HepG2 (cell line): Measurements from ENCODE around the gene SGCE. TPM values are rescaled to one million over a fixed set of nuclear protein-coding genes. Genes with fewer than 3 reads are reported as not detected.

Source experiments
- ATAC-seq: fragments of 200-7000 bp; cut with Tn5 transposase; 3 replicates; pipeline ENCODE4 v1.9.1; 2020; ENCODE audit warnings: mild to moderate bottlenecking, moderate library complexity
- BruUV-seq: library from RNA; stranded (reverse); fragments of 400-500 nt; replicated peaks from 2 replicates; lab custom pipeline; 2021; lab: Mats Ljungman, UMichigan
- CTCF ChIA-PET: fragments of 300-600 bp; formaldehyde crosslinking; extraction: SDS; loops from one replicate; lab custom pipeline; 2021; ENCODE audit warnings: low total read pairs, inconsistent platforms, low intra/inter-chr PET ratio; lab: Yijun Ruan, JAX
- POLR2A ChIA-PET: fragments of 350-600 bp; sonication (Branson Sonifier 250); formaldehyde crosslinking; loops from one replicate; lab custom pipeline; 2020; ENCODE audit warnings: antibody characterized with exemption, inconsistent platforms; lab: Yijun Ruan, JAX
- DNase-seq: peaks from one replicate; pipeline ENCODE4 v3.0.0-alpha.2; 2015; ENCODE audit warnings: low spot score
- FAIRE-seq: peaks from 3 replicates; lab custom pipeline; 2011; peaks lifted over from hg19 to GRCh38; lab: Jason Lieb, UNC
- H2AFZ ChIP-seq: one replicate; pipeline ENCODE4 v1.6.1; 2011; ENCODE audit warnings: low read length, inconsistent platforms
- H3K27ac ChIP-seq: fragments of 300-600 bp; 3 replicates; pipeline ENCODE4 v1.8.0; 2011; ENCODE audit warnings: mixed run types, mild to moderate bottlenecking, mixed read lengths, low read length, inconsistent platforms; ENCODE audit not compliant: insufficient read depth; ENCODE audit errors: extremely low read length
- H3K27me3 ChIP-seq, 2 experiments: fragments of 200-600 bp in 1 of 2; 2 replicates in 1 of 2; 3 replicates in 1 of 2; pipeline versions ENCODE4 v1.6.0 to v1.8.0; 2011; ENCODE audit warnings: low read length in 2 of 2, mild to moderate bottlenecking in 2 of 2, moderate library complexity in 2 of 2, inconsistent platforms in 1 of 2; ENCODE audit not compliant: insufficient read depth in 2 of 2, control insufficient read depth in 1 of 2
- H3K36me3 ChIP-seq, 2 experiments: fragments of 200-600 bp in 1 of 2; replicated peaks in 1 of 2; 2 replicates in 1 of 2; 3 replicates in 1 of 2; pipeline versions ENCODE4 v1.5.1 to v1.8.0; 2011; ENCODE audit warnings: low read length in 2 of 2, inconsistent platforms in 1 of 2; ENCODE audit not compliant: insufficient read depth in 2 of 2, control insufficient read depth in 1 of 2
- H3K4me1 ChIP-seq: 2 replicates; pipeline ENCODE4 v1.5.1; 2012; ENCODE audit warnings: low read length, inconsistent platforms; ENCODE audit not compliant: insufficient read depth
- H3K4me2 ChIP-seq: 2 replicates; pipeline ENCODE4 v1.6.0; 2011; ENCODE audit warnings: low read depth, low read length, inconsistent platforms
- H3K4me3 ChIP-seq, 3 experiments: fragments of 200-600 bp in 1 of 3; sonication (generic), shearing (Covaris generic) in 1 of 3; replicated peaks in 1 of 3; 2 replicates each; pipeline ENCODE4 v1.5.1; 2011 to 2016; ENCODE audit warnings: low read length in 3 of 3, inconsistent platforms in 2 of 3, low read depth in 2 of 3, mild to moderate bottlenecking in 2 of 3, control low read depth in 1 of 3, mixed read lengths in 1 of 3; ENCODE audit not compliant: insufficient read depth in 1 of 3
- H3K79me2 ChIP-seq: one replicate; pipeline ENCODE4 v1.6.1; 2011; ENCODE audit warnings: low read length, inconsistent platforms; ENCODE audit not compliant: insufficient read depth
- H3K9ac ChIP-seq: 2 replicates; pipeline ENCODE4 v1.6.0; 2011; ENCODE audit warnings: mild to moderate bottlenecking, low read depth, low read length, inconsistent platforms; ENCODE audit not compliant: insufficient read depth
- H3K9me3 ChIP-seq: 2 replicates; pipeline ENCODE4 v1.5.1; 2012; ENCODE audit warnings: mild to moderate bottlenecking, low read length
- H4K20me1 ChIP-seq: 2 replicates; pipeline ENCODE4 v1.6.0; 2011; ENCODE audit warnings: inconsistent platforms, mild to moderate bottlenecking, low read length, moderate library complexity; ENCODE audit not compliant: insufficient read depth
- AKAP8 ChIP-seq: sonication (generic); formaldehyde crosslinking; IDR thresholded peaks from 2 replicates; pipeline ENCODE4 v1.5.1; 2020; ENCODE audit warnings: mild to moderate bottlenecking, missing genetic modification reagents
- FUBP1 ChIP-seq: sonication (generic); formaldehyde crosslinking; IDR thresholded peaks from 2 replicates; pipeline ENCODE4 v1.5.1; 2020; ENCODE audit warnings: missing genetic modification reagents, mild to moderate bottlenecking, borderline replicate concordance
- KDM3A ChIP-seq: IDR thresholded peaks from 2 replicates; pipeline ENCODE4 v1.6.1; 2018; ENCODE audit warnings: low read depth, missing compliant biosample characterization
- ZNF44 ChIP-seq: sonication (generic); formaldehyde crosslinking; IDR thresholded peaks from 2 replicates; pipeline ENCODE4 v1.5.1; 2020; ENCODE audit warnings: mild to moderate bottlenecking, missing genetic modification reagents
- ZNF777 ChIP-seq: sonication (generic); formaldehyde crosslinking; IDR thresholded peaks from 2 replicates; pipeline ENCODE4 v1.4.0; 2020; ENCODE audit warnings: missing genetic modification reagents
- WGBS: methylation state at CpG from one replicate; pipeline ENCODE4 v1.1.6; 2017; ENCODE audit warnings: low lambda C conversion rate; 5-methylcytosine and 5-hydroxymethylcytosine counted together
- in situ Hi-C: cut with HindIII; loops from 2 replicates; pipeline ENCODE4 v1.10.0; 2017; ENCODE audit warnings: low pct_unique_long_range_greater_than_20kb; ENCODE audit not compliant: extremely low pct_ligation_motif_present
- intact Hi-C: fragments of 100-400 bp; cut with micrococcal nuclease; formaldehyde crosslinking; loops from one replicate; pipeline ENCODE4 v1.10.0; 2022; ENCODE audit not compliant: unreplicated experiment
- polyA plus RNA-seq, 8 experiments: library from polyadenylated mRNA; depleted of rRNA in 3 of 8; stranded (reverse) in 7 of 8; unstranded in 1 of 8; fragments of >200 nt; fragmentation: Illumina TruSeq in 4 of 8; extraction: Trizol in 4 of 8; gene quantifications; 2 replicates each; pipeline versions ENCODE4 v1.2.1 to v1.2.3, GENCODE V29; 2011 to 2016; ENCODE audit warnings: low read depth in 4 of 8, missing spikeins in 1 of 8, mixed read lengths in 1 of 8; ENCODE audit not compliant: insufficient read depth in 1 of 8
- total RNA-seq, 5 experiments: library from RNA; depleted of rRNA; stranded (reverse); fragments of >200 nt; fragmentation: Illumina TruSeq; extraction: Trizol; gene quantifications; 2 replicates each; pipeline ENCODE4 v1.2.3, GENCODE V29; 2016; ENCODE audit warnings: low read depth in 1 of 5

SGCE gene
- total and polyA plus RNA-seq, 2 of the 13 experiments (the other 11 are each of a cell fraction or from before 2014, with no cell fraction given), result 52.3 to 71.1 TPM

- 100% methylated on average over 1 of the region's 1 CpG for WGBS
- no peak for FAIRE-seq
Observed at GRCh38 chr7:94602181-94602580, 53.8 kb downstream of the SGCE start.

GRCh38 chr7:94600267-94600666, 55.7 kb downstream of the SGCE start:
- Histone ChIP-seq H3K36me3 (no peaks in the 10 kb centered on the region; a peak in 4 of 5 replicates), H3K4me2 (no peak overlapping the region), H3K9me3 (no peaks in the 10 kb centered on the region), H4K20me1 (no peaks in the 10 kb centered on the region), H3K4me3 (no peak overlapping the region), H3K9ac (no peak overlapping the region), H3K27ac (no peak overlapping the region), H3K4me1 (no peaks in the 10 kb centered on the region), H2AFZ (no peak overlapping the region), H3K79me2 (no peaks in the 10 kb centered on the region), H3K27me3 (no peaks in the 10 kb centered on the region)
- intact Hi-C loops (no loop called here), in situ Hi-C loops (no loop called here)
- no peak for TF ChIP-seq KDM3A (CRISPR knock-in tag)
- FAIRE-seq (no peak), DNase-seq (no peak), ATAC-seq (no peak)
- over 99% methylated on average over 3 of the region's 3 CpGs for WGBS
- no TSS peak for BruUV-seq
- ChIA-PET CTCF (no interaction called here), POLR2A (no interaction called here)

More at GRCh38 chr7:94602181-94602580, 53.8 kb downstream of the SGCE start:
- no peaks in the 10 kb centered on the region; a peak in 4 of 5 replicates for H3K36me3 ChIP-seq
- BruUV-seq, result no TSS peak
- TF ChIP-seq ZNF44 (CRISPR knock-in tag) (no peak), AKAP8 (CRISPR knock-in tag) (no peak), ZNF777 (CRISPR knock-in tag) (no peak), FUBP1 (CRISPR knock-in tag) (no peak)
- no peak overlapping the region for H3K4me2 ChIP-seq
- intact Hi-C loops (no loop called here), in situ Hi-C loops (no loop called here)
- H3K9ac ChIP-seq, result no peak overlapping the region
- H3K4me1 ChIP-seq, result no peaks in the 10 kb centered on the region
- H3K9me3 ChIP-seq, result no peaks in the 10 kb centered on the region
- H3K4me3 ChIP-seq, result no peak overlapping the region
- no peak overlapping the region for H3K27ac ChIP-seq
- H3K27me3 ChIP-seq, result no peaks in the 10 kb centered on the region
- ATAC-seq, result no peak
- no peak overlapping the region for H2AFZ ChIP-seq
- no peak for DNase-seq
- no peaks in the 10 kb centered on the region for H3K79me2 ChIP-seq
- no peaks in the 10 kb centered on the region for H4K20me1 ChIP-seq
- POLR2A ChIA-PET, result no interaction called here
- CTCF ChIA-PET, result no interaction called here
